ENCODE measurements around the gene DELE1.

- TF ChIP-seq CTCF (tag by site-specific recombination; IDR thresholded peaks at IDR 0.05) (no peak), TRIM28 (IDR thresholded peaks at IDR 0.05; ENCODE audit: borderline replicate concordance, low read length) (no peak), KLF9 (tag by site-specific recombination; IDR thresholded peaks at IDR 0.05; ENCODE audit: low read depth) (no peak), ZBTB8A (tag by site-specific recombination; IDR thresholded peaks at IDR 0.05) (no peak), ZFP3 (tag by site-specific recombination; IDR thresholded peaks at IDR 0.05; ENCODE audit: low read depth) (no peak)
Observed at GRCh38 chr5:141874262-141874964, 49.3 kb upstream of the DELE1 start.

All from HEK293 (cell line).